Right cardiac atrium (tissue), 5 donors: ENCODE data around the gene FBXO31. TPM values are rescaled to one million over a fixed set of nuclear protein-coding genes. Genes with fewer than 3 reads are reported as not detected.

Experiments
- ATAC-seq, 2 donors: fragments of 200-7000 bp; cut with Tn5 transposase; one replicate each; pipeline versions ENCODE4 v1.8.0 to v1.9.1; 2020; ENCODE audit warnings: moderate library complexity in 2 of 2, mild to moderate bottlenecking in 1 of 2
- DNase-seq, 3 donors: peaks; one replicate each; pipeline ENCODE4 v3.0.0-alpha.2; 2020
- H3K27ac ChIP-seq: one replicate; pipeline ENCODE4 v1.5.1; 2013; ENCODE audit warnings: mild to moderate bottlenecking, low read length, control low read depth, moderate library complexity
- H3K27me3 ChIP-seq: one replicate; pipeline ENCODE4 v1.6.1; 2013; ENCODE audit not compliant: control insufficient read depth, insufficient read depth
- H3K4me1 ChIP-seq: one replicate; pipeline ENCODE4 v1.6.1; 2013; ENCODE audit warnings: low read length; ENCODE audit not compliant: control insufficient read depth, insufficient read depth
- H3K4me3 ChIP-seq: one replicate; pipeline ENCODE4 v1.5.1; 2013; ENCODE audit warnings: low read length, control low read depth
- H3K9me3 ChIP-seq: one replicate; pipeline ENCODE4 v1.6.1; 2013; ENCODE audit warnings: low read length; ENCODE audit not compliant: control insufficient read depth
- WGBS: extraction: QIAGEN DNeasy Blood & Tissue Kit; methylation state at CpG from one replicate; pipeline ENCODE4 v1.1.7; 2013; 5-methylcytosine and 5-hydroxymethylcytosine counted together
- intact Hi-C, 4 donors: fragments of 100-400 bp; cut with DNase I; formaldehyde crosslinking; loops; one replicate each; pipeline versions ENCODE4 v1.11.0 to v1.14.0; 2022 to 2023
- polyA plus RNA-seq: library from polyadenylated mRNA; stranded (reverse); fragments of 200-250 nt; gene quantifications from one replicate; pipeline ENCODE4 v1.2.3, GENCODE V29; 2013
- total RNA-seq, 4 donors: library from RNA; stranded (reverse); fragmentation: NEBNext Ultra II Directional; extraction: Animal tissue kit (Norgen Biotek cat#: 25700); gene quantifications; one replicate each; pipeline ENCODE4 v1.2.1, GENCODE V29; 2021
- donor health status: healthy with polysubstance abuse.
- donor health status: DM: no; HTN: yes; CAD: no.
- donor health status: DM: no; HTN: no; CAD: no.
- donor health status: DM: no; HTN: yes; CAD: no; lungs with severe emphysema.
- donor health status: DM: yes; HTN: yes; CAD: no.

Gene FBXO31
- total and polyA plus RNA-seq, 5 donors, result 24.3 to 66.1 (median 49.5) TPM

DNA sequence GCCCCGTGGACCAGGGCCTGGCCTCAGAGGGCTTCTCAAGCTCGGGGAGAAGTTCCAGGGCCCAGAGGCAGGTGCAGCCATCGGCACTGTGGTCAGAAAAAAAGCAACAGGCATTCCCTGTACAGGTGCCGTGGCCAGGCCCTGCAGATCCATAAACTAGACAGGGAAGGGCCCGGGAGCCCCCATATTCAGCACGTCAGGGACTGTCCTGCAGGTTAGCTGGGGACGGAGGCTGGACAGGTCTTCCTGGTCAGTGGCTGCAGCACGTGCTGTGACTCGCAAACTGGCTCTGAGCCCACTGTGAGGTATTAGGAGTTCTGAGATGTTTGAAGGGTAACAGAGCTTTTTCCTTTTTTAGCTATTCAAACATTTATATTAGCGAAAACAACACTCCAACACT lies 51.4 kb downstream of the FBXO31 start:
- Histone ChIP-seq H3K9me3 (no peaks in the 10 kb centered on the region), H3K27me3 (no peaks in the 10 kb centered on the region), H3K27ac (no peak overlapping the region), H3K4me1 (no peaks in the 10 kb centered on the region), H3K4me3 (no peak overlapping the region)
- DNase-seq (peak in 1 of 3 donors; percentile 8), ATAC-seq (no peak)
- WGBS, result 80% methylated on average over 10 of the region's 10 CpGs
- intact Hi-C loops, result no loop called here

DNA sequence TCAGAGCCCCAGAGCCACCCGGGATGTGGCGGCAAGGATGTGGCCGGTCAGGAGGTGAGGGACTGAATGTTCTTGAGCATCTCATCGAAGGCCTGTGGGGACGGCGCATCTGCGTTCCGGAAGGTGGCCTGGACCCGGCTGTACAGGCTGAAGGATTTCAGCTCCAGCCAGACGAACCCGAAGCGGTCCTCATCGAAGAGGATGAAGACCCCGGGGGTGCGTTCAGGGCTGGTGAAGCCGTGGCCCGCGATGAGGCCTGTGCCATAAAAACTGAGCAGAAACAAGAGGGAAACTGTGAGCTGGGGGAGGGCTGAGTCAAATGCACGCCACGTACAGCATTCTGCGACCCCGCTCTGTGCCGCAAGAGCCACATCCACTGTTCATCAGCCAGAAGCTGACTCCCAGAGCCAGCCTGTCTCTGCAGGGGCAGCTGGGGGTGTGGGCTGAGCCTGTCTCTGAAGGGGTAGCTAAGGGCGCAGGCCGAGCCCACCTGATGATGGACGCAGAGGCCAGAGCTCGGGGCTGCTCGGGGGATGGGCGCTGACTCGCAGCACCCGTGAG lies 52.3 kb downstream of the FBXO31 start:
- DNase-seq (no peak), ATAC-seq (no peak)
- H3K4me1 ChIP-seq, result no peaks in the 10 kb centered on the region
- H3K27me3 ChIP-seq, result no peaks in the 10 kb centered on the region
- no peaks in the 10 kb centered on the region for H3K9me3 ChIP-seq
- WGBS, result 90% methylated on average over 31 of the region's 31 CpGs
- H3K27ac ChIP-seq, result no peak overlapping the region
- intact Hi-C loops, result no loop called here
- no peak overlapping the region for H3K4me3 ChIP-seq

GRCh38 chr16:87330646-87331045 lies 52.9 kb downstream of the FBXO31 start:
- intact Hi-C loops, result no loop called here
- no peak overlapping the region for H3K4me3 ChIP-seq
- no peaks in the 10 kb centered on the region for H3K4me1 ChIP-seq
- no peaks in the 10 kb centered on the region for H3K9me3 ChIP-seq
- peak in 1 of 3 donors; percentile 10 for DNase-seq
- no peaks in the 10 kb centered on the region for H3K27me3 ChIP-seq
- 92% methylated on average over 15 of the region's 15 CpGs for WGBS
- no peak for ATAC-seq
- H3K27ac ChIP-seq, result no peak overlapping the region

- Histone ChIP-seq H3K27me3 (no peaks in the 10 kb centered on the region), H3K4me1 (no peaks in the 10 kb centered on the region), H3K4me3 (no peak overlapping the region), H3K9me3 (no peaks in the 10 kb centered on the region), H3K27ac (no peak overlapping the region)
- intact Hi-C loops, result no loop called here
- 90% methylated on average over 11 of the region's 11 CpGs for WGBS
- DNase-seq (peak in 2 of 3 donors; percentile 5 to 26), ATAC-seq (no peak)
Observed at GRCh38 chr16:87330257-87330624, 53.3 kb downstream of the FBXO31 start.

DNA sequence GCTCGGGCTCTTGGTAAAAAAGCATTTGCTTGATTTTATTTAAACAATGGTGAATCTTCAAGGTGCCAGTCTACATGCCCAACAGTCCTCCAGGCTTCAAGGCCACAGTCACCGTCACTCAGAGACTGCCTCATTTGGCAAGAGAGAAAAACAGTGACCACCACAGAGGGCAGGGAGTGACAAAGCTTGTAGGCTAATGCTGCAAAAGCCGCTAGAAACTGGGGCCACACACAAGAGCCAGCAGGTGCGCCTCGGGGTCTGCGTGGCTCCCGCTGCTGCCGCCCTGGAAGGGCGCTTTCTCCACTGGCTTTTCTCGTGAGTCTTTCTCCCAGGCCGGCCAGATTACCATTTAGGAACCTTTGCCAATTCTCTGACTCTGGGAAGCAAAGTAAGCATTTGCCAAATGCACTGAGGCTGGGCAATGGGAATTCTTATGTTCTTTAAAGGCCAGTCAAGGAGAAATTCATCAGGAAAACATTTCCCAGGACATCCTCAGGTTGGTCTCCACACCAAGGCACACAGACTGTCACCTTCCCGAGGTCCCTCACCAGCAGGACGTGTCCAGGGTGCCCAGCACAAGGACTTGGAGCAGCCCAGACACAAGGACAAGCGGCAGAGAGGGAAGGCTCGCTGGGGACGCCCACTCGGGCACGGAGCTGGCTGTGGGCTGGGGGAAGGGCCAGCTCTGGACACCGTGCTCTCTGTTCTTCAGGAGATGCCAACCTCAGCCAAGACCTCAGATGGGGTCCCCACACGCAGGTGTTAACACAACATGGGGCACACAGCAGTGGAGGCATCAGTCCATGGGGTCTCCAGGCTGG lies 53.9 kb downstream of the FBXO31 start:
- DNase-seq, result peak in 2 of 3 donors; percentile 22 to 33
- H3K4me1 ChIP-seq, result no peaks in the 10 kb centered on the region
- WGBS, result 87% methylated on average over 20 of the region's 20 CpGs
- no peaks in the 10 kb centered on the region for H3K27me3 ChIP-seq
- no peak overlapping the region for H3K4me3 ChIP-seq
- ATAC-seq, result no peak
- no peaks in the 10 kb centered on the region for H3K9me3 ChIP-seq
- H3K27ac ChIP-seq, result no peak overlapping the region
- intact Hi-C loops, result loop anchor here in 2 of 4 donors (5.0 to 10.0 kb wide), 2 partner anchors 45 to 53 kb away; partner anchors contain the start of gene FBXO31 (in 1 of the 2)

DNA sequence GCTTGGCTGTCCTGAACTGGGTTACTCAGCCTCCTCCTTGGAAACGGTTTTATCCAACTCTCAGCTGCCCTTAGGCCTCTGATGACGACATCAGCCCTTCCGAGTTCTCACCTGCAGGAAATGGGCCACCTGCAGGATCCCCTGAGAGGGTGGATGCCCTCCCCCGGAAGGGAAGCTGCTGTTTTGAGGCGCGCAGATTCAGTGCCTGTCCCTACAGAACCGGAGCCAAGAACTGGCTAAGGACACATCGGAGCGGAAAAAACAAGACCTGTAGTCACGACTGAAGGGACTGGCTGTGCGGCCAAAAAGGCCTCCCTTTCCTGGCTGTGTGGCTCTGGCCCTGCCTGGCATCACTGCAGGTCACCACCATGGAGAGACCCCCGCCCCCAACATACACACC lies 54.7 kb downstream of the FBXO31 start:
- intact Hi-C loops, result loop anchor here in 2 of 4 donors (5.0 to 10.0 kb wide), 2 partner anchors 46 to 53 kb away; partner anchors contain the start of gene FBXO31 (in 1 of the 2)
- Histone ChIP-seq H3K4me3 (no peak overlapping the region), H3K27ac (no peak overlapping the region), H3K4me1 (no peaks in the 10 kb centered on the region), H3K9me3 (no peaks in the 10 kb centered on the region), H3K27me3 (no peaks in the 10 kb centered on the region)
- ATAC-seq (no peak), DNase-seq (peak in 2 of 3 donors; percentile 14 to 36)
- 69% methylated on average over 12 of the region's 12 CpGs for WGBS

- DNase-seq, result peak in 2 of 3 donors; percentile 33 to 35
- 89% methylated on average over 19 of the region's 19 CpGs for WGBS
- no peaks in the 10 kb centered on the region for H3K27me3 ChIP-seq
- no peaks in the 10 kb centered on the region for H3K4me1 ChIP-seq
- no peaks in the 10 kb centered on the region for H3K9me3 ChIP-seq
- no peak for ATAC-seq
- intact Hi-C loops, result loop anchor here in 2 of 4 donors (5.0 to 10.0 kb wide), 2 partner anchors 47 to 54 kb away; partner anchors contain the start of gene FBXO31 (in 1 of the 2)
- H3K27ac ChIP-seq, result no peak overlapping the region
- H3K4me3 ChIP-seq, result no peak overlapping the region
Observed at GRCh38 chr16:87327798-87328495, 55.6 kb downstream of the FBXO31 start.

- DNase-seq (peak in 1 of 3 donors; percentile 35), ATAC-seq (no peak)
- WGBS, result 74% methylated on average over 11 of the region's 11 CpGs
- Histone ChIP-seq H3K27me3 (no peaks in the 10 kb centered on the region), H3K9me3 (no peaks in the 10 kb centered on the region), H3K27ac (no peak overlapping the region), H3K4me1 (no peaks in the 10 kb centered on the region), H3K4me3 (no peak overlapping the region)
- intact Hi-C loops, result loop anchor here in 2 of 4 donors (5.0 to 10.0 kb wide), 2 partner anchors 49 to 56 kb away; partner anchors contain the start of gene FBXO31 (in 1 of the 2)
Observed at GRCh38 chr16:87326151-87326571, 57.4 kb downstream of the FBXO31 start.

DNA sequence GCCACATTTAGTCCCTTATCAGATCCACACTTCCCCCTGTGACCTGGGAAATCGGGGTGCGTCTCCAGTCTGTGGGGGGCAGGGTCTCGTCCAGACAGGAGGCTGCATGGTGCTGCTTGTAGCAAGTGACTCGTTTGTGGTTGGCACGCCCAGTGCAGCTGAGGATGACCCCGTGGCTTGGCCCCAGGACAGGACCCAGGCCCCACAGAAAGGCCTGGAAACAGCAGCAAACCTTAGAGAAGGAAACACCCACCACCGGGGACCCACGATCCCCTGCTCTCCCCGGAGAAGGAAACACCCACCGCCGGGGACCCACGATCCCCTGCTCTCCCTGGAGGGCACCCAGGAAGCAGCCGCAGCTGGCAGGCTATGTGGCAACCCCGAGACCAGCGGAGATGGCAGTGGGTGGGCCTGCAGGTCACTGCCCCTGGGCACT lies 58.1 kb downstream of the FBXO31 start:
- Histone ChIP-seq H3K27me3 (no peaks in the 10 kb centered on the region), H3K9me3 (no peaks in the 10 kb centered on the region), H3K4me1 (no peaks in the 10 kb centered on the region), H3K4me3 (no peak overlapping the region), H3K27ac (no peak overlapping the region)
- intact Hi-C loops, result loop anchor here in 2 of 4 donors (5.0 to 10.0 kb wide), 2 partner anchors 49 to 57 kb away; partner anchors contain the start of gene FBXO31 (in 1 of the 2)
- ATAC-seq (no peak), DNase-seq (peak in 1 of 3 donors; percentile 44)
- WGBS, result 65% methylated on average over 15 of the region's 15 CpGs

DNA sequence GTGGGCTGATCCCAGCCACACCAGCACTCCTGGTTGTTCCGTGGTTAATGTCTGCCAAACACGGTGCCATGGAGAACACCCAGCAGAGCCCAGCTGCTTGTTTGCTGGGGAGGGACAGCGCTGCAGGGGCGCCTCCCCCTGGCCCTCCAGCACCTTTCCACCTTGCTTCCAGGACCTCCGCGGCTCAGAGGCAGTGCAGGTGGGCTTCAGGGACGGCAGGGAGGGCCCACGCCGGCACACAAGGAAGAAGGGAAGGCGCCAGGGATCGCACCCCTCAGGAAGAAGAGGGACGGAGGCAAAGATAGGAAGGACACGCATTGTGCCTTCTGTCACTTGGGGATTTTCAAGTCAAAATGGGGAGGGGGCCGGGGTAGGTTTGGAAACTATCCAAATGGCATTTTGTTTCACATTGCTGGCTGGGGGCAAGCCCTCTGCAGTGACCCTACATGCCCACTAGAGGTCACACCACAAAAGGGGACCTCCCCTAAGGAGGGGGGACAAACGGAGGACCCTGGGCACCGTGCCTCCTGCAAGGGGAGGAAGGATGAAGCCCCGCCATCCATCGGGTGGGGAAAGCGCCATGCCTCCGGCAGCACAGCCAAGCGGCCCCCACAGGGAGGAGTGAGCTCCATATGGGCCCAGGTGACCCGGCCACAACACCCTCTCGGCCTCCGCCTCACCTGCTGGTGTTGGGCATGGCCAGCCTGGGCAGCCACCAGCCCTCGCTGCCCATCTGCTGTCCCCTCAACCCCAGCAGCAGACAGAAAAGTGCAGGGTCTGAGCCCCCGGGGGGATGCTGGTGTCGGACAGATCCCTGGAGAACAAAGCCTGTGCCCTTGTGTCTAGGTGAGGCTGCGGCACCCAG lies 58.9 kb downstream of the FBXO31 start:
- no peaks in the 10 kb centered on the region for H3K4me1 ChIP-seq
- peak in 1 of 3 donors; percentile 76 for DNase-seq
- no peaks in the 10 kb centered on the region for H3K9me3 ChIP-seq
- no peaks in the 10 kb centered on the region for H3K27me3 ChIP-seq
- intact Hi-C loops, result loop anchor here (5.0 to 10.0 kb wide), 2 partner anchors 50 to 58 kb away; partner anchors contain the start of gene FBXO31 (in 3 of the 4)
- ATAC-seq, result peak; percentile 50
- no peak overlapping the region for H3K27ac ChIP-seq
- no peak overlapping the region for H3K4me3 ChIP-seq
- WGBS, result 47% methylated on average over 28 of the region's 28 CpGs
